Hematopoietic multipotent progenitor cell treated with erythropoietin and hydrocortisone succinate and interleukin-3 and kit ligand, for 8 days (in vitro differentiated cells): ENCODE results near the gene SACS.
"Not testable (repeated sequence)": the region's sequence is repeated elsewhere in the genome, so short reads cannot be mapped to it uniquely, and the experiment has no call there.

ENCODE experiments used
- DNase-seq: peaks from one replicate; pipeline ENCODE4 v3.0.0-alpha.2; 2015

Gene SACS

DNA sequence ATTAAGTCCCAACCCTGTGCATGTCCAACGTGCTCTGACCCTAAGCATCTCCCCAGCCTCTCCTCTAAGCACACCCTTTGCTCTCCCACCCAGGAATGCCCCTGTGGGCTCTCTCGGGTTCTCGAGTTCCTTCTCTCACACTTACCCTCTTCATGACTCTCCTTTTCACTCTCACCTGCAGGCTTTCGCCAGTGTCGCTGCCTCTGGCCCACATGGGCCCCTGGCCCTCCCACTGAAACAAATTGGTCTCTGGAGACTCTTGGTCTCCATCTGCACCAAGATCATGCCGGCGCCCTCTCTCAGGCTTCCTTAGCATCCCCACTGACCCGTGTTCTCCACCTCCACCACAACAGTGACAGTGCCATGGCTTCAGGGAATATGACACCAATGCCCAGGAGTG is 19.6 kb upstream of the SACS start:
- DNase-seq = no peak

DNA sequence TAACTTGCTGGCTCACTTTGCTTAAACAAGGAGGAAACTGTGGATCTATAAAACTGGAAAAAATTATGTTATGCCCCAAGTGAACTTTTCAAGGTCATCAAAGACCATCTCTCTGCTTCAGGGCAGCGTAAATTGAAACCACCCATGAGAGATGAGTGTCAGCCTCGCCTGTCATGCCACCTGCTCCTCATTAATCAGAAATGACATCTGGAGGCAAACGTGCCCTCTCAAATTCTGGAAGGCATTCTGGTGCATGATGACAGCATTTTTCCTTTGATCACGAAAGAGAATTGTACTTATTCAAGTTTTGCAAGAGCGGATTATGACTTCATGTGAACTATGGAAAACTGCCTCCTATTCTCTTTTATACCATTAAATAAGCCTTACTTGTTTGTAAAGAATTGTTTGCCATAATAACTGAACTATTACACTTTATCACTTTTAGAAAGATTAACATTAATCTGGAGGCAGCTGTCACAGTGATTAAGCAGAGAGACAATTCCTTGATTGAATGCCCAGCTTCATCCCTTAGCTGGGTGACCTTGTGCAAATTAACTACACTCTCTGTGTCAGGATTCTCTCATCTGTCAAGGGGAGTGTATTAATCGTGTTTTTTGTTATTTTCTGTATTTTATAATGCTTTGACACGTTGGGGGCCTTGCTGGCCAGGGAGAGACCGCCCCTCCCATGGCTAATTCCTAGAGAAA is 17.0 kb upstream of the SACS start:
- DNase-seq = peak; percentile 17

DNA sequence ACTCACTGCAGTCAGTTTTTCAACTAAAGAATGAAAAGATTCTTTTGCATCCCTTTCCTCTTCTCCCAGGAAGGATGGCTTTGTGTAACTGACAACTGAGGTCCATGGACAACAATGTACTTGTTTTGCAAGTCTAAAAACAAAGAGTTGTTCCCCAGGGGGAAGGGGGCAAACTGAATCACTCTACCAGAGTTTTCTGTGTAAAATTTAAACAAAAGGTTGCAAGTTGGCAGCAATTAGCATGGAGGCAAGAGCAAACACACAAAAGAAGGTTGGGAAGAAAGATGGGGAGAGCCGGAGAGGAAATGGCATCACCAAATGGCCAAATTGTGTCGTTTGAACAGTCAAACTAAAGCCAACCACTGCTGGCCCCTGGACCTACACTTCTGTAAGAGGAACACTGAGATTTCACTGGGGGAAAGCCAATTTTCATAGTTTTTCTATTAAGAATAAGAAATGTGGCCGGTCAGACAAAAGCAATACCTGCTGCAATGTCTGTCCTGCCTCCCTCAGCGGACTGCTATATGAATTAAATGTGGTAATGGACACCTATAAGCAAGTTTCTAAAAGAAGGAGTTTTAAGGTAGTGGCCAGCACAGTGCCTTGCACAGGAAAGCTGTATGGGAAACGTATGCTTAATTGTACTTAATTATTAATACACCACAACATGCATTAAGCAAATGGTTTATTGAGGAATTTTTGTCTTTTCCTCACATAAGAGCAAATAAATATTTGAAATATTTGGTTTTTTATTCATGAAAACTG is 16.1 kb upstream of the SACS start:
- no peak for DNase-seq

DNA sequence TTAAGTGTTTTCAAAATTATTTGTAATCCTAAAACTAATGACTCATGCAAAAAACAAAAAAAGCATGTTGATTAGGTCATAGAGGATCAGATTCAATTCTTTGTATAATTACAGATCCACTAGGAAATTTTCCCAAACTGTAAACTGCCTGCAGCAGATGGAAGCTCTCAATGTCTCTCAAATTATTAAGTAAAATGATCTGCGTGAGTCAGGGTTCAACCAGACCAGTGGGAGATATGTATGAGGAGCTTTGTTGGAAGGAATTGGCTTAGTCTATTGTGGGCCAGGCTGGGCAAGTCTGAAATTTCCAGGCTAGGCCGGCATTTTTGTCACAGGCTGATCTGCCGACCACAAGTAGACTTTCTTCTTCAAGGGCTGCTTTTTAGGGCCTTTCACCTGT is 14.4 kb upstream of the SACS start:
- DNase-seq = no peak

DNA sequence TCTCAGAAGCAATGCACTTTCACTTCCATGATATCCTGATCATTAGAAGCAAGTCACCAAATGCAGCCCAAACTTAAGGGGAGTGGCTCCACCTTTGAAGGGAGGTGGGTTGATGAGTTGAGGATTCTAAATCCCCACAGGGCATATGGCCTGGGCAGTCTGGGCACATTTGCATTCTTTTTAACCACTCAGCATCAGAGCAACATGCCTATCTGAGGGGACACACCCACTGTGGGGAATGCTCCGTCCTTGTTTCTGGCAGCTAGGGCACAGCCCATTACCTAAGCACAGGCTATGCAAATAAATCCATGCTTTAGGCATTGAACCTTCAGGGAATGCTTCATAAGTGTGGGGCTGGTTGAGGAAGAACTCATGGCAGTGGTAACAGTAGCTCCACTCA is 12.3 kb upstream of the SACS start:
- DNase-seq = no peak

DNA sequence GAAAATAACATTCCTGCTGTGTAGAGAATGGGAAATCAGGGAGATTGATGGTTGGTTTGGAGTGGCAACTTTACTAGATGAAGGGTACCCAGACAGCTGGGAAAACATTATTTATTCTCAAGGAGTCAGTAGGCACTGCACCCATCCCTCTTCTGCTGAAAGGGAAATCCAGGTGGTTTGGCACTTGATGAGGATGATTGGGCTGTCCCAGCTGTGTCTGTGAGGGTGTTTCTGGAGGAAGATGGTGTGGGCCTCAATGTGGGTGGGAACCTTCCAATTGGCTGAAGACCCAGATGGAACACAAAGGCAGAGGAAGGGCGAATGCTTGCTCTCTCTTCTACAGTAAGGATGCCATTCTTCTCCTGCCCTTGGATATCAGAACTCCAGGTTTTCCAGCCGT is 10.4 kb upstream of the SACS start:
- DNase-seq = no peak

DNA sequence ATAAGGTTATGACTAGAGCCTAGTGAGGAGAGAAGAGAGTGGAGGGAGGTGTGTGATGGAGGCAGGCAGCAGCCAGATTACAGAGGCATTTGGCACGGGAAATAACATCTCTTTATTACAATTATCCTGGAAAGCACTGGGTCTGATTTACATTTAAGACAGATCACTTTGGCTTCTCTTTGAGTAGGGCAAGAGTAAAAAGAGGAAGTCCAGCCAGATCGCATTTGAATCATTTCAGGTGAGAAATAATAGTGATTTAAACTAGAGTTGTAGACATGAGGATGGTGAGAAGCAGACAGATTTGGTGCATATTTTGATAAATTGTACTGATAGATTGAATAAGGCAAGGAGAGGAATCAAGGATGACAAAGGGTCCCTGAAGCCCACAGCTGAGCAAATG is 9.6 kb upstream of the SACS start:
- no peak for DNase-seq

DNA sequence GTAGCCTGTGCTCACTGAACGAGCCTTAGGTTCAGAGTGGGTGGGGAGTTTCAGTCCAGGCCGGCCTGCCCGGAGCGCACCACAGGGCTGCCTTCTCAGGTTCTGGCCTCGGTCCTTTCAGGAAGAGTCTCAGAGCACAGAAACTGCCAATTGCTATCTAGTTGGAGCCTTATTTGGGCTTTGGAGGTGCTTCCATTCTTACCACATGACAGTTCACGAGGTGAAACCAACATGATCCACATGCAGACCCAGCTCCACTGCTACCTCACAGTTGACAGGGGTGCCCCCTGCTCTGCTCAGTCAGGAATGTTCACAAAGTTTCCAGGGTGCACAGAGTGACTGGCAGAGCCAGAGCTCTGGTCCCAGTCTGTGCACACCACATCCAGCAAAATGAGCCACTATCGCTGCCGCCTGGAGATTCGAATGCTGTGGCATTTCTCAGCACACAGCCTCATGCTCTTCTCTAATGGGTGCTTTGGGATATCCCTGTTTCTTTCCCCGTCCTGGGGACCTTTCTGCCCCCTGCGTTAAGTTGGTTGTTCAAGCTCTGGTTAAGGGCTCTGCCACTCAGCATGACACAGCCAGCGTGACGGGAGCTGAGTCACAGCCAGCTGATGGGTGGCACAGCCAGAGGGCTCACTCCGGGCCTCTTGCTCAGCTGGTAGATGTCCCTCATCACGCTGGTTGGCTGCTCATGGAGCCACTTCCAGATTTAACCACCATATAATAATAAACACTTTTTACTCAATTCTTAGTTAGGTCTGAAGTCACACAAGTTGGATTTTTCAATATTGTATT is 7.5 kb upstream of the SACS start:
- no peak for DNase-seq

DNA sequence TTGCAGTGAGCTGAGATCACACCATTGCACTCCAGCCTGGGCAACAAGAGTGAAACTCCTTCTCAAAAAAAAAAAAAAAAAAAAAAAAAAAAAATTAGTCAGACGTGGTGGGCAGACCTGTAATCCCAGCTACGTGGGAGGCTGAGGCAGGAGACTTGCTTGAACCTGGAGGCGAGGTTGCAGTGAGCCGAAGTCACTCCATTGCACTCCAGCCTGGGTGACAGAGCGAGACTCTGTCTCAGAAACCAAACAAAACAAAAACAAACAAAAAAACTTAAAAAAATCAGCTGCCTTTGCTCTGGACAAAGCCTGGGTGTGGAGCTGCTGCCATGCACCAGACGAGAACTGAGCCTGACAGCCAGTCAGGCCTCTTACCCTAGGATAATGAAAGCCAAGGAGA is 6.8 kb upstream of the SACS start:
- DNase-seq = not testable (repeated sequence)

DNA sequence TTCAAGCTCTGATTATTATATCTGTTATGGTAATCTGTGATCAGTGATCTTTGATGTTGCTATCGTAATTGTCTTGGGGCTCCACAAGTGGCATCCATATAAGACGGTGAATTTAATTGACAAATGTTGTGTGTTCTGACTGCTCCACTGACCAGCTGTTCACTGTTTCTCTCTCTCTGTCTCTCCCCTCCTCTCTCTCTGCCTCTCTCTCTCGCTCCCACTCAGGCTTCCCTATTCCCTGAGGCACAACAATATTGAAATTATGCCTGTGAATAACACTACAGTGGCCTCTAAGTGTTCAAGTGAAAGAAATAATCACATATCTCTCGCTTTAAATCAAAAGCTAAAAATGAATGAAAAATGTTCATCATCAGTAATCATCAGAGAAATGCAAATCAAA is 4.4 kb upstream of the SACS start:
- DNase-seq = no peak

DNA sequence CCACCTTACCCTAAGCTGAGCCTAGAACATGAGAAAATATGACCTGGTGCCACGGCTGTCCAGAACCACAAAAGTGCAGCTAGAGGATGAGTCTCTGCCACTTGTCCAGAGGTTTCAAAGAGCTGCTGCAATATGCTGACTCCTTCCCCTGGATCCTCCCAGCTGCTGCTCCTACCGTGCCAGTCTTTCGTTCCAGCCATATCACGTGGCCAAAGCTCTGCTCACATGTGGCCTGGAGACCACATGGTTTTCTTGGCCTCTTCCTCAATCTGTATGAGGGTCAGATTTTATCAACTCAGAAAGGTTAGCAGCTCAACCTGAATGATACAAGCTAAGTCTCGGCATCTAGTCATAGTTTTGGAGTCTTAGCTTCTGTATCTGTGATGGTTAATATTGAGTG is 3.2 kb upstream of the SACS start:
- no peak for DNase-seq

DNA sequence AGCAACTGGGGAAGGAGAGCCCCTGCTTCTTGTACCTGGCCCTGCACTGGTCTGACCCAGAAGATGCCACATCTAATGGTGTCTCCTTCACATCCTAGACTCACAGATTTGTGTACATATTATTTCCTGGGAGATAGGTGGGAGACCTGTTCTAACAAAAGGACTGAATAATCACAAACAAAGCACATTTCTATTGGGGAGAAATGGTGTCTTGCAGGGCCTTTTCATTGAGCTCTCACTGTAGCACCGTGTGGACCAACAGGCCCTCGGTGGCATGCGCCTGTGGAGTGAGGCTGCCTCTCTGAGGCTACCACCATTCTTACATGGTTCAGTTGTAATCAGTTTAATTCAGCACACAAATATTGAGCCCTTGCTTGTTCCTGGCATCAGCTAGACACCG is 989 bp upstream of the SACS start:
- DNase-seq = no peak

DNA sequence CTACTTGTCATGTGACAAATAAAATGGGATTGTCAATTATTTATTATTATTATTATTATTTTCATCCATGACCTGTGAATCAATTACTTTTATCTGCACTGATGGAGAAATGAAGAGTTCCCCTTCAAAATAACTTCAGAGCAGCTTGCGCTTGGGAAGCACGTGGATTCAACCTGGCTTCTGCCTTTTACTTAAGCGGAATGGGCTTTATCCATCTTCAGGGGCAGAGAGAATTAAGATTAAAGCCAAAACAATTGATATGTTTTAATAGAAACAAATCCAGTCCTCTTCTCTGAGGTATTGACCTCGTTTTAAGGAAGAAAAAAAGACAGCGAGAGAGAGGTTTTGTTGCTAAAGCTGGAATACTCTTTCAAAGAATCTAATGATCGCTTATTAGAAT is 876 bp downstream of the SACS start:
- no peak for DNase-seq

DNA sequence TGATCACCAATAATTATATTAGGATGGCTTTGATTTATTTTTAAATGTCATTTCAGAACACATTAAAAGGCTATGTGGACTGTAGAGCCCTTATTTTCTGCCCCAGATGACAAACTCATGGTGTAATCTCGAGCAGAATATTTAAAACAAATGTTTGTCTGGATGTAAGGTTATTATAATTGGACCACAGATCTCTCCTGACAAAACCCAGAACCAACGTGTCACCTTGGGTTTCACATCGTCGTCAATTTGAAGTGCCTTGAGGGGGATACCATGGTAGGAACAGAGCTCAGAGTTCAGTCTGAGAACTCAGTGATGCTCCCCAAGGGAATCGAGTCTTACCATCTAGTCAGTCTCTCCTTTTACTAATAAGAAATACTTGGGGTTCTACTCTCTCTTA is 2.8 kb downstream of the SACS start:
- no peak for DNase-seq

DNA sequence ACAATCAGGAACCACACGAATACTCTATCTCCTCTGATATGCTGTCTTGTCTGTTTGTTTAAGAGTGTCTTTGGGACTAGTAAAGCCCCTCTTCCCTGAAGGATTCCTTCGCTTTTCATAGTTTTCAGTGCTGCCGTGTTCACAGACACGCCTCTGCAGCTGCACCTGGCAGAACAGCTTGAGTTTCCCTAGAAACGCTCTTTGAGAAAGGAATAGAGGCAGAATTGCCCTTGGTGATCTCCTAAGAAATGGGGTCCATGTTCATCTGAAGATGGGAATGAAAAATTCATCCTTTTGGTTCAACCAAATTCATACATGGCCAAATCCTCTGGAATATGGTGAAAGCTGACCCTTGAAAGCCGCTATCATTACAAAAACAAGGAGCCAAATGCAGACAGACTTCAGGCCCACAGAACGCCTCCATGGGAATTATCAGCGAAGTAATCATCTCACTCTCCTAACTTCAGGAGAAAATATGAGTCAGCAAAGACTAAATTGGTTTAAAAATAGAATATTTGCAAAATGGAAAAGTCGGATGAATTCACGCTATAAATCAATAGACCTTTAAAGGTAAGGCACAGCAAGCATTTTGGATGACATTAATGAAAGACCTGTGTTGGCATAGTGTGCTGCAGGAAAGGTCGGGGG is 5.5 kb downstream of the SACS start:
- DNase-seq = no peak

DNA sequence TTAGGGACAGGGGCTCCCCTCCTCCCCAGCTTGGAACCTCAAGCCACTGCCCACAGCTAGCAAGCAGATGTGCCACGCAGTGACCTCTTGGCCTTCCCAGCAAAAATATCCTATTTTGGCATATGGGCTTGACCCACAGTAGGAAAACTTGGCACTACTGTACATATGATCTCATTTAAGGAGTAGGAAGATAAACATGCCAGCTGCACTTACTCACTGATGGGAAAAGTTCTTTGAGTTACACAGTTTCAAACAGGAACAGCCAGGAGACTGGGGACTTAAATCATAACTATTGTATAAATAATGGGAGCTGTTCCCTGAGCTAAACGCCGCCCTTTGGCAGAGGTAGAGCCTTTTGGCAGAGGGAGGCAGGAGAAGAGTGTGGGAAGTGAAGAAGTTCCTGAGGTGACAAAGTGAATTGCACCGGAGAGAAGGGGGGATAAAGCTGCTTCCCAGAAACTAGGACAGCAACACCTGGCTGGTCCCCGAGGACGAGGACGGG is 6.1 kb downstream of the SACS start:
- DNase-seq = no peak

DNA sequence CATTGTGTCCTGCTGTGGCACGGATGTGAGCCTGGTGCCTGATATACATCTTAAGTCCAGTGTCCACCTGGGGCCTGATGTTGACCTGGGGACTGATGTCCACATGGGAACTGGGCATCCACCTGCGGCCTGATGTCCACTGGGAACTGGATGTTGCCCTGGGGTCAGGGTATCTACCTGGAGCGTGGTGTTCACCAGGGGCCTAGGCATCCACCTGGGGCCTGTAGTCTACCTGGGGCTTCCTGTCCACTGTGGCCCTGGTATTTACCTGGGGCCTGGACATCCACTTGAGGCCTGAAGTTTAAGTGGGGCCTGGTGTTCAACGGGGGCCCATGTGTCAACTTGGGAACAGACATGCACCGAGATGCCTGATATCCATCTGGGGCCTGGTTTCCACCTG is 11.9 kb downstream of the SACS start:
- no peak for DNase-seq

DNA sequence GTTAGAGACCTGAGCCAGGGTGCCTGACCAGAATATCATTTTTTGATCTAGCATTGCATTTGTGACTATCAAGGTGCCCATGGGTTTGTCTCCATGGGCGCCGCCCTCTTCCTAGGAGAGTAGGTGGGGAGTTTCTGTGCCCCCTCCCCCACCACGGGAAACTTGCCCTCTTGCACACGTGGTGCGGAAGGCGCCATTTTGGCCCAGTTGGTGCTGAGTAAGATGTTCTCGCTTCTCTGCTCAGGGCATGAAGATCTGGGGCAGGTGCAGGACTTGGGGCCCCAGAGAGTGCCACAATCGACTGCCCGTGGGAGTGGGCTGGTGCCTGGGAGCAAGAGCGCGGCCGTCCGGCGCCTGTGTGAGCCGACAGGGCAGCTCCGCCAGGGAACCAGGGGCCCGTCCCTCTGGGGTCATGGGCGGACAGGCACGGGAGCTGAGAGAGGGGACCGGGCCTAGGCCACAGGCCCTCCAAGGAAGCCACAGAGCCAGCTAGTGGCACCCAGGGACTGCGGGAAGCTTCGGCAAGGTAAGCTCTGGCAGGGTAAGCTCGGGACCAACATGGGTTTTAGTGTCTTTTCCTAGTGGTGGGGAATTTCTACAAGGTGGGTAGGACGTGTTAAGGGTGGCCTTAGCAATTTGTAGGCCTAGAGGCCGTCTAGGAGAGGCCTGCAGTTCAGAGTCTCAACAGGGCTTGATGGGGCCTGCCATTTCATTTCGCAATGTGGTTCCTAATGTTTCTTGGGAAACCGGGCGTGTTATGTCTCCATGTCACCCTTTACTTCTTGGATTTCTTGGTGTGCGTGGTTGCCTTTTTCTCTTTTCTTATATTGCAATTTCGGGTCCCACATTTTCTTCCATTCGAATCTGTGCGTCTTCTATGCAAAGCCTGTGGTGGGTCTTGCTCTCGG is 14.5 kb downstream of the SACS start:
- no peak for DNase-seq

DNA sequence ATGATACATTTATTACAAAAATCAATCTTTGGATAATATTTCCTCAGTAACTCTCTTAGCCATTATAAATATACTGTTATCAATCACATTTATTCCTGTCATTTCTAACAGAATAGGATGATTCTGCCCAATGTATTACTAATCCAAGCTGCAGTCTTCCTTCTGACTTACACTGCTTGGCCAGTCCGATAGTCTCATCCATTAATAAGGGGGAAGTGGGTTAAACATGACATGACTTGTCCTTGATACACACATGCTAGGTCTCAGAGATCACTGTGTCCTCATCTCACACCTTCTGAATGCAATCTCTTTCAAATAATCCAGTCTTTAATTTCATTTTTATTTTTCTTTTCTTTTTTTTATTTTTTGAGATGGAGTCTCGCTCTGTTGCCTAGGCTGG is 18.8 kb downstream of the SACS start:
- no peak for DNase-seq

DNA sequence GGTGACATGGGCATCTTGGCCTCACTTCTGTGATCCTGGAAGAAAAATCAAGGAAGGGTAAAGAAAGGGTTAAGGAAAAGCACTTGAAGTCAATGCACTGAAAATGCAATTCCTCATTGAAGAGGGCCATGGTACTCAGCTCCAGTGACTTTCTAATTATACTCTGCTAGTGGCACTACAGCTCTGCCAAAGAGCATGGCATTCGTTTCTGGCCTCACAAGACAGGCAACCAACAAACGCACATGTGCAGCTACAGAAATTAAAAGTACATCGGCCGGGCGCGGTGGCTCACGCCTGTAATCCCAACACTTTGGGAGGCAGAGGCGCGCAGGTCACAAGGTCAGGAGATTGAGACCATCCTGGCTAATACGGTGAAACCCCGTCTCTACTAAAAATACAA is 21.8 kb downstream of the SACS start:
- DNase-seq = no peak

DNA sequence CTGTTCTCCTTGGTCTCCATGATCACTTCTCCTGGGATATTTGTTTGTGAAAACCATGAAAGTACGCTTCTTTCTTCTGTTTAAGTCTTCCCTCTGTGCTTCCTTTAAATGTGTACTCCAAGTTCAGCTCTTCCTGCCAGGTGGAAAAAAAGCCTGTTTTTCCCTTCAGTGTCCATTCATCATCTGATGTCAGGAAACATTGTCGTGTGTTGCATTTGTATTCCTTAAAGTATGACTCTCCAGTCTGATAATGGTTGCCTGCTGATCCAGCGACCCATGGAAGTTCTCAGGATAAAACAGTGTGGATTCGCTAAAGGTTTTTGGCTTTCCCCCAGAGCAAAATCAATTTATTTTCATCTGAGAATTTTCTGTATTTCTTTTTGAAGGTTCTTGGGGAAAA is 22.3 kb downstream of the SACS start:
- no peak for DNase-seq

DNA sequence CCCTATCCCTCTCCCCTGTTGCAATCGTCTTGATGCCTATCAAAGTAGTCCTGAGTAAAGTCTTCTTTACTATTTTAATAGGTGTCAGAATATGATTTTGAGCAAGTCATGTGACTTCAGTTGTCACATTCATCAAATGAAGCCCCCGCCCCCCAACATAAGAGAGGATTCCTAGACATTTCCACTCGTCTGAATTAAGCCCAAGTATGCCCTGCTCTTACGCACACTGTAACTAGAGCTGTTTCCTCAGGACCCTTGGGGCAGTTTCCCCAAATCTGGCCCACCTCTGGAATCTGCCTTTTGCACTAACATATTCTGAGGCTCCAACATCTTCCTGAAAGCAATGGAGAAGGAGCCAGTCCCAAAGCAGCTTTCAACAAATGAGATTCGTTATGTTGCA is 25.5 kb downstream of the SACS start:
- DNase-seq = no peak
